KMS-11 (cell line): Measurements from ENCODE around the gene MAP4K2.
"Not testable (repeated sequence)": the region's sequence is repeated elsewhere in the genome, so short reads cannot be mapped to it uniquely, and the experiment has no call there.

Experiments
- H2AFZ ChIP-seq: fragments of 200-600 bp; sonication (generic); 2 replicates; pipeline ENCODE4 v1.6.1; 2016; ENCODE audit warnings: antibody characterized with exemption, mixed run types, low read depth
- H3K27ac ChIP-seq: fragments of 200-600 bp; sonication (generic); 2 replicates; pipeline ENCODE4 v1.6.1; 2016; ENCODE audit warnings: mild to moderate bottlenecking, mixed run types
- H3K27me3 ChIP-seq: fragments of 200-600 bp; sonication (generic); 2 replicates; pipeline ENCODE4 v1.6.1; 2017; ENCODE audit warnings: mild to moderate bottlenecking, low read depth, mixed run types, moderate library complexity; ENCODE audit not compliant: insufficient read depth
- H3K36me3 ChIP-seq: fragments of 200-600 bp; sonication (generic); 2 replicates; pipeline ENCODE4 v1.6.1; 2017; ENCODE audit warnings: mild to moderate bottlenecking, mixed run types; ENCODE audit not compliant: insufficient read depth
- H3K4me1 ChIP-seq: fragments of 200-600 bp; sonication (generic); 2 replicates; pipeline ENCODE4 v1.6.1; 2016; ENCODE audit warnings: mild to moderate bottlenecking, low read depth, mixed run types; ENCODE audit not compliant: poor library complexity, severe bottlenecking
- H3K4me2 ChIP-seq: fragments of 200-600 bp; sonication (generic); 2 replicates; pipeline ENCODE4 v1.7.0; 2016; ENCODE audit warnings: mild to moderate bottlenecking, mixed run types
- H3K4me3 ChIP-seq: fragments of 200-600 bp; sonication (generic); IDR thresholded peaks from 2 replicates; pipeline ENCODE4 v1.6.1; 2017; ENCODE audit warnings: low read depth, low read length, mixed read lengths; ENCODE audit not compliant: insufficient read depth
- H3K79me2 ChIP-seq: fragments of 200-600 bp; sonication (generic); 2 replicates; pipeline ENCODE4 v1.6.1; 2016; ENCODE audit warnings: low read depth, mixed run types; ENCODE audit not compliant: insufficient read depth
- H3K9ac ChIP-seq: fragments of 200-600 bp; sonication (generic); 2 replicates; pipeline ENCODE4 v1.6.1; 2016; ENCODE audit warnings: mild to moderate bottlenecking, mixed run types
- H4K20me1 ChIP-seq: fragments of 200-600 bp; sonication (generic); 2 replicates; pipeline ENCODE4 v1.6.1; 2016; ENCODE audit warnings: mild to moderate bottlenecking, mixed run types; ENCODE audit not compliant: insufficient read depth
- TF ChIP-seq, protein P1 (sequence below): fragments of 200-600 bp; sonication (generic); conservative IDR thresholded peaks from 2 replicates; pipeline ENCODE4 v1.6.1; 2017; ENCODE audit warnings: low read depth, mild to moderate bottlenecking, antibody characterized with exemption, low read length, moderate library complexity, mixed read lengths

Gene MAP4K2

GRCh38 chr11:64826578-64827450 is 23.8 kb upstream of the MAP4K2 start:
- H3K9ac ChIP-seq = no peak overlapping the region
- no peaks in the 10 kb centered on the region for H3K4me1 ChIP-seq
- H2AFZ ChIP-seq = no peak overlapping the region
- TF ChIP-seq, protein P1, sequence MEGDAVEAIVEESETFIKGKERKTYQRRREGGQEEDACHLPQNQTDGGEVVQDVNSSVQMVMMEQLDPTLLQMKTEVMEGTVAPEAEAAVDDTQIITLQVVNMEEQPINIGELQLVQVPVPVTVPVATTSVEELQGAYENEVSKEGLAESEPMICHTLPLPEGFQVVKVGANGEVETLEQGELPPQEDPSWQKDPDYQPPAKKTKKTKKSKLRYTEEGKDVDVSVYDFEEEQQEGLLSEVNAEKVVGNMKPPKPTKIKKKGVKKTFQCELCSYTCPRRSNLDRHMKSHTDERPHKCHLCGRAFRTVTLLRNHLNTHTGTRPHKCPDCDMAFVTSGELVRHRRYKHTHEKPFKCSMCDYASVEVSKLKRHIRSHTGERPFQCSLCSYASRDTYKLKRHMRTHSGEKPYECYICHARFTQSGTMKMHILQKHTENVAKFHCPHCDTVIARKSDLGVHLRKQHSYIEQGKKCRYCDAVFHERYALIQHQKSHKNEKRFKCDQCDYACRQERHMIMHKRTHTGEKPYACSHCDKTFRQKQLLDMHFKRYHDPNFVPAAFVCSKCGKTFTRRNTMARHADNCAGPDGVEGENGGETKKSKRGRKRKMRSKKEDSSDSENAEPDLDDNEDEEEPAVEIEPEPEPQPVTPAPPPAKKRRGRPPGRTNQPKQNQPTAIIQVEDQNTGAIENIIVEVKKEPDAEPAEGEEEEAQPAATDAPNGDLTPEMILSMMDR = no peak
- no peaks in the 10 kb centered on the region for H3K79me2 ChIP-seq
- H3K27ac ChIP-seq = no peak overlapping the region
- no peak overlapping the region for H3K4me2 ChIP-seq
- H3K27me3 ChIP-seq = peaks cover 11% of the 10 kb centered on the region
- H4K20me1 ChIP-seq = no peaks in the 10 kb centered on the region
- no peaks in the 10 kb centered on the region for H3K36me3 ChIP-seq
- H3K4me3 ChIP-seq = no peak overlapping the region

- no peak overlapping the region for H3K4me2 ChIP-seq
- H3K27me3 ChIP-seq = peaks cover 11% of the 10 kb centered on the region
- H3K4me3 ChIP-seq = no peak overlapping the region
- no peaks in the 10 kb centered on the region for H3K36me3 ChIP-seq
- TF ChIP-seq, protein P1 = no peak
- no peak overlapping the region for H2AFZ ChIP-seq
- H4K20me1 ChIP-seq = no peaks in the 10 kb centered on the region
- no peaks in the 10 kb centered on the region for H3K4me1 ChIP-seq
- no peak overlapping the region for H3K27ac ChIP-seq
- H3K79me2 ChIP-seq = no peaks in the 10 kb centered on the region
- H3K9ac ChIP-seq = no peak overlapping the region
Observed at GRCh38 chr11:64826062-64826461, 23.0 kb upstream of the MAP4K2 start.

DNA sequence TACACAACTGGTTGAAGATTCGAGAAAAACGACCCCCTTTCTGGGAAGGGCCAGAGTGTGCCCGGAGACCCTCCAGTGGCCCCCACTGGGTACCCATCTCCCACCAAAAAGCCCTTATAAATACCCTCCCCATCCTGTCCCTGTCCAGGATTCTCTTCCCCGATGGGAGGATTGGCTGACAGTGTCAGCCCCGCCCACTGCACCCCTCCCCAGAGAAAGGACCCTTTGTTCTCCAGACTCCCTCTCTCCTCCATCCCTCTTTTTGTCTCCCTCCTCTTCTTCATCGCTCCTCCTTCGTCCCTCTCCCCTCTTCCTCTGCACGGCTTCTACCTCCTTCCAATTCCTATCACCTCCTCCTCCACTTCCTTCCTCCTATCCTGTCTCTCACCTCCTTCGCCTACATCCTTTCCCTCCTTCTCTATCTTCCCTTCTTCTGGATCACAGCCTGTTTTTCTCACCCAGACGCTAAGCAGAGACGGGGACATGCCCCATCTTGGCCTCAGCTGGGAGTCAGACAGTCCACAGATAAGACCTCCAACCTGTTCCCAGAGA is 20.6 kb upstream of the MAP4K2 start:
- no peak overlapping the region for H3K27ac ChIP-seq
- H3K4me3 ChIP-seq = no peak overlapping the region
- TF ChIP-seq, protein P1 = no peak
- H3K36me3 ChIP-seq = no peaks in the 10 kb centered on the region
- no peaks in the 10 kb centered on the region for H4K20me1 ChIP-seq
- peaks cover 11% of the 10 kb centered on the region for H3K27me3 ChIP-seq
- no peaks in the 10 kb centered on the region for H3K79me2 ChIP-seq
- H2AFZ ChIP-seq = no peak overlapping the region
- no peak overlapping the region for H3K4me2 ChIP-seq
- no peak overlapping the region for H3K9ac ChIP-seq
- no peaks in the 10 kb centered on the region for H3K4me1 ChIP-seq

GRCh38 chr11:64817476-64817875 is 14.5 kb upstream of the MAP4K2 start:
- Histone ChIP-seq H3K4me1 (no peaks in the 10 kb centered on the region), H3K36me3 (no peaks in the 10 kb centered on the region), H3K27me3 (no peaks in the 10 kb centered on the region), H3K4me2 (no peak overlapping the region), H3K4me3 (no peak overlapping the region), H3K79me2 (no peaks in the 10 kb centered on the region), H3K27ac (no peak overlapping the region), H3K9ac (no peak overlapping the region), H4K20me1 (no peaks in the 10 kb centered on the region), H2AFZ (no peak overlapping the region)
- TF ChIP-seq, protein P1 = no peak

DNA sequence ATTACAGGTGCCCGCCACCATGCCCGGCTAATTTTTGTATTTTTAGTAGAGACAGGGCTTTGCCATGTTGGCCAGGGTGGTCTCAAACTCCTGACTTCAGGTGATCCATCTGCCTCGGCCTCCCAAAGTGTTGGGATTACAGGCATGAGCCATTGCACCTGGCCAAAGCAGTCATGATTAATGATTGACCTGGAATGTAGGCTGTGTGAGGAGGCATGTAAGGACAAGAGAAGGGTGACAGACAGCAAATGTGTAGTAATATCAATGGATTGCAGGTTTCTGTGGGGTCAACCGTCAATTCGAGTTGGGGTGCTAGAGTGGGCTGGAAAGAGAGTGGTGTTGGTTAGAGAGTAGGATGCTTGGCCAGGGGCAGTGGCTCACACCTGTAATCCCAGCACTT is 12.4 kb upstream of the MAP4K2 start:
- H3K36me3 ChIP-seq, H3K27ac ChIP-seq, H3K4me2 ChIP-seq, H3K4me1 ChIP-seq, H3K27me3 ChIP-seq, H4K20me1 ChIP-seq, H3K79me2 ChIP-seq, H3K4me3 ChIP-seq, H3K9ac ChIP-seq, H2AFZ ChIP-seq: not testable (repeated sequence)
